ENCODE measurements around the gene ANK2. TPM values are rescaled to one million over a fixed set of nuclear protein-coding genes. Genes with fewer than 3 reads are reported as not detected.

ANK2 gene
- total RNA-seq, 1 donor from 2014 or later, result 9.4 TPM

DNA sequence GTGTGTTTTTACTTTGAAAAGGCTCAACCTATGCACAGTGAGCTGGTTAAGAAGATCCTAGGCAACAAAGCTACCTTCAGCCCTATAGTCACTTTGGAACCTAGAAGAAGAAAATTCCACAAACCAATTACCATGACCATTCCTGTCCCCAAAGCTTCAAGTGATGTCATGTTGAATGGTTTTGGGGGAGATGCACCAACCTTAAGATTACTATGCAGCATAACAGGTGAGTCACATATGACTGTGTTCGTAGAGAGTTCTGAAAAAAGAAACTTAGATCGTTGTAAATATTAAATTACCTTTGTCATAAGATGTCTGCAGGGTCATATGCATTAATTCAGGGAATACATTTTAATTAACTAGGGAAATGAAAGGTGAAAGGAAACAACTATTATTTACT is 287.1 kb downstream of the ANK2 start:
- intact Hi-C loops (cut with DNase I), result no loop called here
- no peaks in the 10 kb centered on the region for H3K27me3 ChIP-seq
- H3K9me3 ChIP-seq, result no peaks in the 10 kb centered on the region
- H3K36me3 ChIP-seq, result peaks cover 0 to 3% of the 10 kb centered on the region in 2 donors
- no peak overlapping the region for H3K4me3 ChIP-seq
- H3K4me1 ChIP-seq, result no peaks in the 10 kb centered on the region
- H3K27ac ChIP-seq, result no peak overlapping the region
- TF ChIP-seq, protein P1, sequence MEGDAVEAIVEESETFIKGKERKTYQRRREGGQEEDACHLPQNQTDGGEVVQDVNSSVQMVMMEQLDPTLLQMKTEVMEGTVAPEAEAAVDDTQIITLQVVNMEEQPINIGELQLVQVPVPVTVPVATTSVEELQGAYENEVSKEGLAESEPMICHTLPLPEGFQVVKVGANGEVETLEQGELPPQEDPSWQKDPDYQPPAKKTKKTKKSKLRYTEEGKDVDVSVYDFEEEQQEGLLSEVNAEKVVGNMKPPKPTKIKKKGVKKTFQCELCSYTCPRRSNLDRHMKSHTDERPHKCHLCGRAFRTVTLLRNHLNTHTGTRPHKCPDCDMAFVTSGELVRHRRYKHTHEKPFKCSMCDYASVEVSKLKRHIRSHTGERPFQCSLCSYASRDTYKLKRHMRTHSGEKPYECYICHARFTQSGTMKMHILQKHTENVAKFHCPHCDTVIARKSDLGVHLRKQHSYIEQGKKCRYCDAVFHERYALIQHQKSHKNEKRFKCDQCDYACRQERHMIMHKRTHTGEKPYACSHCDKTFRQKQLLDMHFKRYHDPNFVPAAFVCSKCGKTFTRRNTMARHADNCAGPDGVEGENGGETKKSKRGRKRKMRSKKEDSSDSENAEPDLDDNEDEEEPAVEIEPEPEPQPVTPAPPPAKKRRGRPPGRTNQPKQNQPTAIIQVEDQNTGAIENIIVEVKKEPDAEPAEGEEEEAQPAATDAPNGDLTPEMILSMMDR (IDR thresholded peaks at IDR 0.05), result no peak
- no peak for DNase-seq (ENCODE audit: low spot score in 2 of 2)

- no peak for DNase-seq (ENCODE audit: low spot score in 2 of 2)
- no peaks in the 10 kb centered on the region for H3K4me1 ChIP-seq
- H3K27me3 ChIP-seq, result no peaks in the 10 kb centered on the region
- H3K4me3 ChIP-seq, result no peak overlapping the region
- H3K36me3 ChIP-seq, result peaks cover 3 to 6% of the 10 kb centered on the region in 2 donors
- TF ChIP-seq, protein P1 (IDR thresholded peaks at IDR 0.05), result no peak
- no peak overlapping the region for H3K27ac ChIP-seq
- H3K9me3 ChIP-seq, result no peaks in the 10 kb centered on the region
- intact Hi-C loops (cut with DNase I), result no loop called here
Measured at GRCh38 chr4:113339430-113339813, 290.0 kb downstream of the ANK2 start.

GRCh38 chr4:113344100-113344499 is 294.6 kb downstream of the ANK2 start:
- Histone ChIP-seq H3K9me3 (no peaks in the 10 kb centered on the region), H3K4me3 (no peak overlapping the region), H3K27ac (no peak overlapping the region), H3K36me3 (peaks cover 3 to 7% of the 10 kb centered on the region in 2 donors), H3K4me1 (no peaks in the 10 kb centered on the region), H3K27me3 (no peaks in the 10 kb centered on the region)
- no peak for DNase-seq (ENCODE audit: low spot score in 2 of 2)
- TF ChIP-seq, protein P1 (IDR thresholded peaks at IDR 0.05), result no peak
- intact Hi-C loops (cut with DNase I), result no loop called here

- no peak for DNase-seq (ENCODE audit: low spot score in 2 of 2)
Measured at GRCh38 chr4:113347245-113347644, 297.8 kb downstream of the ANK2 start.

DNA sequence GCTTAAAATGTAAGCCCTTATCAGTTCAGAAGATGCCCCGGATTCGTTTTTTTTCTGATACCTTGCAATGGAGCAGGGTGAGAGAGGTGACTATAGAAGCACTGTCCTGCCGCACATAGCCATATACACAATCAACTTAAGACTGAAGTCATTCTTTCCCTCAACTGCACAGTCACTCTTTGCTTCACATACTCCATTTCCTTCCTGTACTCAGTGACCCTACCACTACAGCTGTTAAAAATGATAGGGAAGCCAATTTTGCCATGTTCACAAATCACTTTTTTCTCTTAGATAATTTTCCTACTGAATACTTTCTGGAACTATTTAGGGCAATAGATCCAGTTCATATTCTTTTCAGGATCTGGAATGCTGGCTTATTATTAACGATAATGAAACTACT is 300.0 kb downstream of the ANK2 start:
- no peaks in the 10 kb centered on the region for H3K9me3 ChIP-seq
- intact Hi-C loops (cut with DNase I), result no loop called here
- peaks cover 0 to under 1% of the 10 kb centered on the region in 2 donors for H3K36me3 ChIP-seq
- no peak for DNase-seq (ENCODE audit: low spot score in 2 of 2)
- H3K27ac ChIP-seq, result no peak overlapping the region
- TF ChIP-seq, protein P1 (IDR thresholded peaks at IDR 0.05), result no peak
- no peaks in the 10 kb centered on the region for H3K4me1 ChIP-seq
- no peak overlapping the region for H3K4me3 ChIP-seq
- H3K27me3 ChIP-seq, result no peaks in the 10 kb centered on the region

More at GRCh38 chr4:113347245-113347644, 297.8 kb downstream of the ANK2 start:
- H3K9me3 ChIP-seq, result no peaks in the 10 kb centered on the region
- TF ChIP-seq, protein P1 (IDR thresholded peaks at IDR 0.05), result no peak
- intact Hi-C loops (cut with DNase I), result no loop called here
- no peaks in the 10 kb centered on the region for H3K27me3 ChIP-seq
- no peak overlapping the region for H3K27ac ChIP-seq
- H3K4me3 ChIP-seq, result no peak overlapping the region
- H3K36me3 ChIP-seq, result peaks cover 3% of the 10 kb centered on the region in 2 donors
- no peaks in the 10 kb centered on the region for H3K4me1 ChIP-seq

DNA sequence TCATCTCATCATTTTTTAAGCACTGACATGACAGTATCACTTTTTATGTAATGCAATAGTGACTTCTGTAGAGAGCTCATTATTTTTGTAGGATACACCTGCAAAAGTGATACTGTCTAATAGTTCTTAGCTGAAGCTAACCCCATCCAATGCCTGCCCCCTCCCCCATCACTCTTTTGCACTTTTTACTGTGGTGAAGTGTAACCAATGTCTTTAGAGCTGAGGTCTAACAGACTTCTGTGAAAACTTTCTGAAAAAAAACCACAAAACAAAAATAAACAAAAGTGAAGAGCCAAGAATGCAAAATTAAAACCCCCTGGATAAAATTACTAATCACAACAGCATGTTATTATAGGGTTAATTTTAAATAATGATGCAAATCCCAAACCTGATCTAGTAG is 301.1 kb downstream of the ANK2 start:
- Histone ChIP-seq H3K27me3 (no peaks in the 10 kb centered on the region), H3K9me3 (no peaks in the 10 kb centered on the region), H3K4me1 (no peaks in the 10 kb centered on the region), H3K36me3 (no peaks in the 10 kb centered on the region), H3K27ac (no peak overlapping the region), H3K4me3 (no peak overlapping the region)
- intact Hi-C loops (cut with DNase I), result no loop called here
- no peak for DNase-seq (ENCODE audit: low spot score in 2 of 2)
- TF ChIP-seq, protein P1 (IDR thresholded peaks at IDR 0.05), result no peak
